Adipose tissue (tissue), 3 donors: ENCODE measurements around the gene ADD1. TPM values are rescaled to one million over a fixed set of nuclear protein-coding genes. Genes with fewer than 3 reads are reported as not detected.

Source experiments
- H3K27ac ChIP-seq: one replicate; pipeline ENCODE4 v1.5.1; 2013; ENCODE audit warnings: low read depth, low read length
- WGBS, 3 donors: extraction: QIAGEN DNeasy Blood & Tissue Kit; methylation state at CpG; one replicate each; pipeline ENCODE4 v1.1.7; 2013; 5-methylcytosine and 5-hydroxymethylcytosine counted together
- polyA plus RNA-seq, 3 donors: library from polyadenylated mRNA; stranded (reverse); fragments of 200-250 nt; gene quantifications; one replicate each; pipeline ENCODE4 v1.2.3, GENCODE V29; 2013
- donor health status: healthy with polysubstance abuse.
- donor health status: Bipolar disorder and iron deficiency.
- donor health status: healthy.

The ADD1 gene
- polyA plus RNA-seq, 3 donors: 66.5 to 270 (median 154) TPM

DNA sequence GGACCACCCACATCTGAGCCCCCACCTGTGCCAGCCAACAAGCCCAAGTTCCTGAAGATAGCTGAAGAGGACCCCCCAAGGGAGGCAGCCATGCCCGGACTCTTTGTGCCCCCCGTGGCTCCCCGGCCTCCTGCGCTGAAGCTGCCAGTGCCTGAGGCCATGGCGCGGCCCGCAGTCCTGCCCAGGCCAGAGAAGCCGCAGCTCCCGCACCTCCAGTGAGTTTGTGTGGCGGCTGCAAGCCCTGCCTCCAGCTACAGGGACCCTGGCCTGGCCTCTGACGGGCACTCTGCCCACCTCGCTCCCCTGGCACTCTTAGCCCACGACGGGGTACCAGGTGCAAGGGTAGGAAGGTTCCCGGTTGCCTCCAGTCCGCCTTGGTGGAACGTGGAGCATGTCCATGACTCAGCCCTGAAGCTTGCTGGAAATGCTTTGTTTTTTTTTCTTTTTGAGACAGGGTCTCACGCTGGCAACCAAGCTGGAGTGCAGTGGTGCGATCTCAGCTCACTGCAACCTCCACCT, 13.7 kb upstream of the ADD1 start:
- no peak overlapping the region for H3K27ac ChIP-seq
- 95 to 96% (median 96%) methylated on average over 19 of the region's 19 CpGs for WGBS, 3 donors

DNA sequence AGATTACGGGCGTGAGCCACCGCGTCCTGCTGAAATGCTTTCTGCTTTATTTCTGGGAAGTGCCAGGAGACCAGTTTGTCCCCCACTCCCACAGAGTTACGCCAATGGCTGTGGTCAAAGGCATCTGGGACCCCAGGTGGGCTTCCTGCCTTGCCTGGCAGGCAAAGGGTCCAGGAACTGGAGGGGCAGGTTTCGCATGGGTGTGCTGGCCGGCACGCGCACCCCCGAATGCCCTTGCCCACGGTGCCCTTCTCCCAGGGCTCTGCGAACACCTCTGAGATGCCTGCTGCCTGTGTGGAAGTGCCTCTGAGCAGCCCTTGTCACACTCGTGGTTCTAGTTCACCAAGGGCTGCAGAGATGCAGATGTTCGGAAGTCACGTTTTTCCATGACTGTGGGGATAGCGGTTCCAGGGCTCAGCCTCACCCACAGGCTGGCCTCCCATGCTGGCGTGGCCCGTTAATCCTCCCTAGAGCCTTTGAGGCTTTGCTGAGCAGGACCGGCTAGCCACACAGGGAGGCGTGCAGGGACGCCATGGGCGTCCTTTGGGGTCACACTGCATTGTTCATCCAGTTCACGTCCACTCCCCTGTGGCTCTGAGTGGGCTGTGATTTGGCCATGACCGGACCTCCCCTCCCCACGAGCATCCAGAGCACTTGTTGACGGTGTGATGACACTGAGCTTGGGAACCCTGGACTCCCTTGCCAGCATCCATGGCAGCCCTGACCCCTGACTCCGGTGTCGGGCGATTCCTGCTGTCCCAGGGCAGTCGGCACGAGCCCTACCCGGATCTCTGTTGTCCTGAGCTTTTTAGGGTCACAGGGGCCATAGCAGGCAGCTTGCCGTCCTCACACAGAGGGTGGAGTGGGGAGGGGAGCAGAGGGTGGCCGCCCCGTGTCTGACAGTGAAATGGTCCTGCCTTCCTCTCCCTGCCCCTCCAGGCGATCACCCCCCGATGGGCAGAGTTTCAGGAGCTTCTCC, 12.7 kb upstream of the ADD1 start:
- 90 to 94% (median 90%) methylated on average over 37 of the region's 37 CpGs for WGBS, 3 donors
- no peak overlapping the region for H3K27ac ChIP-seq

DNA sequence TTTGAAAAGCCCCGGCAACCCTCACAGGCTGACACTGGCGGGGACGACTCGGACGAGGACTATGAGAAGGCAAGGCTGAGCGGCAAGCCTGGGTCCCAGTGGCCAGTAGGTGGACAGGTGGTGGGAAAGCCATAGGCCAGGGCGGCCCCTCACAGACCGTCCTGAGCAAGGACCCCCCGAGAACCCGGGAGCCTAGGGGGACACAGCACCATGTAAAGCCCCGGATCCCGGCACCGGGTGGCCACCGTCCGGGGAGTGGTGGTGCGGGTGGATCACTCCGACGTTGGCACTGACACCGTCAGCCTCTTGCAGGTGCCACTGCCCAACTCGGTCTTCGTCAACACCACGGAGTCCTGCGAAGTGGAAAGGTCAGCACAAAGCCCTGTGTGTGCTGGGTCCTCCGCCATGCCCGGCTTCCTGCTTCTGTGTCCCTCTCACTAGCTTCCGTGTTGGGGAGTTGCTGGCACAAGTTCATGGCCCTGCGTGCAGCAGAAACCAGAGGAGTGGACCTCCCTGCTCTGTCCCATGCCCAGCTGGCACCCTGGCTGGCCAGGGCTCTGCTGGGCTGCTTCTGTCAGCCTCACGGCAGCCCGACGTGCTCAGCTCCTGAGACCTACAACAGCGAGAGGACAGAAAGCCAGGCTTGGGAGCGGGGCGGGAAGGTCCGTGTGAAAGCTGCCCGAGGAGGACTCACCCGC, 11.9 kb upstream of the ADD1 start:
- 90 to 94% (median 92%) methylated on average over 31 to 36 of the region's 36 CpGs for WGBS, 3 donors
- H3K27ac ChIP-seq: no peak overlapping the region

DNA sequence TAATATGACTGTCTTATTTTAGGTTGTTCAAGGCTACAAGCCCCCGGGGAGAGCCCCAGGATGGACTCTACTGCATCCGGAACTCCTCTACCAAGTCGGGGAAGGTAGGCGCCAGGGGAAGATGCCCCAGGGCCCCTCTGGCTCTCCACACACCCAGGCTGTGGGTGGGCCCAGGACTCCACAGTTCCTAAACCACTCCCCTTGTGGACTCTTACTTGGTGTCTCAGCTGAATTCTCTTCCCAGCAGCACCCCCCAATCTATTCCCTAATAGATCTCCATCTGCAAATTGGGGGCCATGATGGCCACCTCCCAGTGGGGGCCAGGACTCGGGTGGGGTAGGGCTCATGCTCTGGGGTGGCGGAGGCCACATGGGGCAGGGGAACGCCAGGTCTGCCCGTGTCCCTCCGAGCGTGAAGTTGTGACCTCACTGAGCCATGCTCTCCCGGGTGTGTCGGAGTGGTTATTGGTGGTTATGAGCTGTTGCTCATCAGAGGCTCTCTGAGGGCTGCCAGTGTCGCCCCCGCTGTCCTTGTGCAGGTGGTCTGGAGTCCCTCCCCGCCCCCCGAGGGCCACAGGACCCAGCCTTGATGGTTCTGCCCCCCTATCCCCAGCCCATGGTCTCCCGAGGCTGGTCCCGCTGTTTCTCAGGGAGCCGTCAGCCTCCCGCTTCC, 11.2 kb upstream of the ADD1 start:
- no peak overlapping the region for H3K27ac ChIP-seq
- 93 to 96% (median 95%) methylated on average over 20 of the region's 20 CpGs for WGBS, 3 donors

DNA sequence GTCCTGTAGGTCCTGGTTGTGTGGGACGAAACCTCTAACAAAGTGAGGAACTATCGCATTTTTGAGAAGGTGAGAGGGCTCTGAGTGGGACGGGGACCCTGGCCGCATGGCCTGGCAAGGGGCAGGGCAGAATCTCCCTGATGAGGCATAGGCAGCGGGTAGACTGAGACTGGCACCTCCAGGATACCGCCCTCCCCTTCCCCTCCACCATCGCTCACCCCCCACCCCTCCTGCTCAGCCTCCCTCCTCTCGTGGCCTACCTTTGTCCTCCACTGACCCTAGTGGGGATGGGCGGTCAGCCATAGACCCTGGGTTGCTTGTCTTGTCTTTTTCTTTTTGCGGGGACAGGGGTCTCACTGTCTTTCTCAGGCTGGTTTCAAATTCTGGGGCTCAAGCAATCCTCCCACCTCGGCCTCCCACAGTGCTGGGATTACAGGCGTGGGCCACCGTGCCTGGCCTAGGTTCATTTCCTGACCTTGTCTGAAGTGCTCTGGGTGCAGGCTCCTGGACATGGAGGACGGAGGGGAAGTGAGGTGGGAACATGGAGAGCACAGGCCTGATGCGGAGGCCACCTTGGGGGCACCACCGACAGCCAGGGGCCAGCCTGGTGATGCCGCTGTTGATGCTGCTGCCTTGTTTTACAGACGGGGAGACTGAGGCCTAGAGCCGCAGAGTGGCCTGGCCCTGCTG, 10.5 kb upstream of the ADD1 start:
- WGBS, 3 donors: 93 to 96% (median 94%) methylated on average over 19 of the region's 19 CpGs
- no peak overlapping the region for H3K27ac ChIP-seq

DNA sequence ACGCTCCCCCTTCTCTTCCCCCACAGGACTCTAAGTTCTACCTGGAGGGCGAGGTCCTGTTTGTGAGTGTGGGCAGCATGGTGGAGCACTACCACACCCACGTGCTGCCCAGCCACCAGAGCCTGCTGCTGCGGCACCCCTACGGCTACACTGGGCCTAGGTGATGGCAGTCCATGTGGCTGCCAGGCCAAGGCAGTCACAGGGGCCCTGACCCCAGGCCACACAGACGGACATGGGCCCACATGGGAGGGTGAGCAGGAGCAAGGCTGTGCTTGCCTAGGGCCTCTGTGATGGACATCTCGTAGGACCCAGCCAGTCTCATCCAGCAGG, 10.0 kb upstream of the ADD1 start:
- no peak overlapping the region for H3K27ac ChIP-seq
- WGBS, 3 donors: 95 to 96% (median 96%) methylated on average over 7 of the region's 7 CpGs

DNA sequence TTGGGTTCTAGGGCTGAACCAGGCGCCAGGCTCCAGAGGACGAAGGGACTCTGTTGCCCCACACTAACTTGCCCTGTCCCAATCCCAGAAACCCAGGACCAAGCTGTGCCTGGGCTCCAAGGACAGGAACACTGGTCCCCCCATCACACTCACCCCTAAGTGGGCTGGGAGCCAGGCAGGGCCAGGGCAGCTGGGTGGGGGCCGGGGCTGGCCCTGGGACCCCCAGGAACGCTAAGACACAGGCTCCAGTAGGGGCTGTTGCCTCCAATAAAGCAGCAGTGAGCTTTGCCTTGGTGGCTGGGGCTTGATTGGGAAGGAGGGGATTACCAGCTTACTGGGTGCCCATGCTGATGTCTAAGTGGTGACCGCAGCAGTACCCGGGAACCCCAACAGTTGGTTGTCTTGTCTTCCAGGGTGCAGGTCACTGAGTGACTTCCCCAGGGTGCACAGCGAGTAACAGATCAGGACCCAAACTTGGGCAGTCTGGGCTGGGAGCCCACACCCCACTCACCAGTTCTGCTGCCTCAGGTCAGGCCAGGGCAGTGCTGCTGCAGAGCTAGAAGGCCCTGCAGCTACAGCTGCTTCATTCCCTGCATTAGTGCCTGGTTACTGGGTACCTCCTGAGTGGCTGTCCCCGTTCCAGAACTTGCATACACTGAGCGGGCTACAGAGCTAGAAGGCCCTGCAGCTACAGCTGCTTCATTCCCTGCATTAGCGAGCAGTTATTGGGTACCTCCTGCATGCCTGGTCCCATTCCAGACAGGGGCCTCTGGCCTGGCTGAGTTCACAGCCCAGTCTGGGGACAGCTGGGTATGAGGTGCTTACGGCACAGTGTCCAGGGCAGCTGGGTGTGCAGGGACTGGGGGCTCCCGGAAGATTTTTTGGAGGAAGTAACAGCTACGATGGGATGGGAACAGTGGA, 9.4 kb upstream of the ADD1 start:
- WGBS, 3 donors: 76 to 89% (median 81%) methylated on average over 13 of the region's 13 CpGs
- no peak overlapping the region for H3K27ac ChIP-seq

DNA sequence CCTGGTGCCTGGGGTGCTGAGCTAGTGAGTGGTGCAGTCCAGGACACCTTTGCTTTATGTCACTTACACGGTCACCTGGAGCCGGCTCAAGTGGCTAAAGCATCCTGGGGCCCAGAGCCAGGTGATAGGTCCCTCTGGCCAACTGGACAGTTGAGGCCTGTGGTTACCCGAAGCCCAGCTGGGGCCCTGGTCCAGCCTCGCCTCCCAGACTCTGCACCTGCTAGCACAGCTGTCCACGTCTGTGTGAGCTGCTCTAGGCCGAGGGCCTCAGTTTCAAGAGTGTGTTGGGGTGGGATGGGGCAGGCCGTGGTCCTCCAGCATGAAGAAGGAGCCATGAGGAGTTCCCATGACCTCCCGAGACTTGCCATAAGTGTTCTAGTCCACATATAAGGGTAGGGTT, 7.7 kb upstream of the ADD1 start:
- H3K27ac ChIP-seq: no peak overlapping the region

DNA sequence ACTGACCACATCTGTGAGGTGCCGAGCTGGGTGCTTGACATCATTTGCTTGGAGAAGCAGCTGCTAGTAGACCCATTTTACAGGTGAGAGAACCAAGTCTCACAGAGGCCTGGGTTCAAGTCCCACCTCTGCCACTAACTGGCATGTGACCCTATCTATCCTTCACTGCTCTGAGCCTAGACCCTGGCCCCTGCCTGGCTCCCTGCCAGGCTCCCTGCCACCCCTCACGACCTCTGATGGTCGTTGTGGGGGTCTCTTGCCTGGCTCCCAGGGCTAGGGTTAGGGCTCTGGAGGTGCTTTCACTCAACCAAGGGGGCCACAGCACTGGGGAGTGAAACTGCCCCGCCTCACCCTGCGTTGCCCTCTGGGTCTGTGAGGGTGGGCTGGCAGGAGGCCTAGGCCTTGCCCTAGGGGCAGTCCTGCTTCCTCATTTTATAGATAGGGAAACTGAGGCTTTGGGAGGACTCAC, 7.2 kb upstream of the ADD1 start:
- no peak overlapping the region for H3K27ac ChIP-seq
- WGBS, 3 donors: 71 to 85% (median 82%) methylated on average over 5 of the region's 5 CpGs

More for the DNA sequence above, 7.7 kb upstream of the ADD1 start:
- WGBS, 3 donors: 93 to 96% (median 95%) methylated on average over 8 of the region's 8 CpGs

DNA sequence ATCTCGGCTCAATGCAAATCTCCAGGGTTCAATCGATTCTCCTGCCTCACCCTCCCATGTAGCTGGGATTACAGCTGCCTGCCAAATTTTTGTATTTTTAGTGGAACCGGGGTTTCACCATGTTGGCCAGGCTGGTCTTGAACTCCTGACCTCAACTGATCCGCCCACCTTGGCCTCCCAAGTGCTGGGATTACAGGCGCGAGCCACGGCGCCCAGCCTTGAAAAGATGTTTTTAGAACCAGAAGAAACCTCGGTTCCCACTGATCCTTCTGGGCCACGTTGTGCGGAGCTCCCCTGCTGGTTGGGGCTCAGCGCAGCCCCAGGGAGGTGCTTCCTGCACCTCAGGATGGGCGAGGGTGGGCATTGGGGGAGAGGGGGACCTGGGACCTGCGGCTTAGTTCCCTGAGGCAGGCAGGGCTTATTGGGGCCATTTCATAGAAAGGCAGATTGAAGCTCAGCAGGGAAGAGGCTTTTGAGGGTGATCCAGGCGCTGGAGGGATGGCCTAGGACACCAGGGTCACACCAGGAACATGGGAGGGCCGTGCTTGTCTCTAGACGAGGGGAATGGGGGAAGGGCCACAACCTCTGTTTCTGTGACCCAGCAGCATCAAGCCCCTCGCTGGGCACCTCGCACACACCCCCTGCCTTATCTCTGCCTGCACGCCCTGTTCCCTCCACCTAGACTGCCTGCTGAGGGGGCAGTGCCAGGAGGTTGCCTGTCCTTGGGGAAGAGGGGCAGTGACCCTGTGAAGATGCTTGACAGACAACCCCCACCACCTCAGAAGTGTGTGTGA, 6.3 kb upstream of the ADD1 start:
- no peak overlapping the region for H3K27ac ChIP-seq
- WGBS, 3 donors: 52 to 70% (median 55%) methylated on average over 19 to 20 of the region's 20 CpGs

DNA sequence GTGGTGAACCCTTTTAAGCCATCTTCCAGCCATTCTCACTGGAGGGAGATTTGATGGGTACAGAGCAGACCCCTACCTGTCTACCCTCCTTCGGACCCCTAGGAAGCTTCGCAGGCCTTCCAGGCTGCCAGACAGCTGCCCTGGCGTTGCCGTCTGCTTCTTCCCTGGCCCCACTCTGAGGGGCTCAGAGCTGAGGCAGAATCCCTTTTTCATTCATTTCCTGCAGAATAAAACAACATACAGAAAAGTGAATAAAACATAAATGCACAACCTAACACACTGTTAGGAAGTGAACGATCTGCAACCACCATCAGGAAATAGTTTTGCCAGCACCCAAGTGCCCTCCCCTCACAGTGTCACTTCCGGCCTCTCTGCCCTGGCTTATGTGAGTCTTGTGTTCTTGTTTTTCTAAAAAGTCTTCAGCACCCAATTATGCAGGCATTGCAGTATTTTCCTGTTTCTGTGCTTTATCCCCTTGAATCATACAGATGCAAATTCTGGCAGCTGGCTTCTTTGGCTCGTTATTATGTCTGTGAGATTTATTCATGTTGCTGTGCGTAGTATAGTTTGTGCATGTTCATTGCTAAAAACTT, 5.6 kb upstream of the ADD1 start:
- WGBS, 3 donors: 25 to 69% (median 28%) methylated on average over 8 of the region's 8 CpGs
- no peak overlapping the region for H3K27ac ChIP-seq

DNA sequence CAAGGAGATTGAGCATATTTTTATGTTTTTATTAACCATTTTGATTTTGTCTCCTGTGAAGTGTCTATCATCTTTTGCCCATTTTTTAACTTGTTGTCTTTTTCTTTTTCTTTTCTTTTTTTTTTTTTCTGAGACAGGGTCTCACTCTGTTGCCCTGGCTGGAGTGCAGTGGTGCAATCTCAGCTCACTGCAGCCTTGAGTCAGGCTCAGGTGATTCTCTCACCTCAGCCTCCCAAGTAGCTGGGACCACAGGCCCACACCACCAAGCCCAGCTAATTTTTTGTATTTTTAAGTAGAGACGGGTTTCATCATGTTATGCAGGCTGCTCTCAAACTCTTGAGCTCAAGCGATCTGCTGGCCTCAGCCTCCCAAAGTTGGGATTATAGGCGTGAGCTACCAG, 4.6 kb upstream of the ADD1 start:
- H3K27ac ChIP-seq: no peak overlapping the region
- WGBS, 3 donors: 96 to 98% (median 96%) methylated on average over 3 of the region's 3 CpGs

DNA sequence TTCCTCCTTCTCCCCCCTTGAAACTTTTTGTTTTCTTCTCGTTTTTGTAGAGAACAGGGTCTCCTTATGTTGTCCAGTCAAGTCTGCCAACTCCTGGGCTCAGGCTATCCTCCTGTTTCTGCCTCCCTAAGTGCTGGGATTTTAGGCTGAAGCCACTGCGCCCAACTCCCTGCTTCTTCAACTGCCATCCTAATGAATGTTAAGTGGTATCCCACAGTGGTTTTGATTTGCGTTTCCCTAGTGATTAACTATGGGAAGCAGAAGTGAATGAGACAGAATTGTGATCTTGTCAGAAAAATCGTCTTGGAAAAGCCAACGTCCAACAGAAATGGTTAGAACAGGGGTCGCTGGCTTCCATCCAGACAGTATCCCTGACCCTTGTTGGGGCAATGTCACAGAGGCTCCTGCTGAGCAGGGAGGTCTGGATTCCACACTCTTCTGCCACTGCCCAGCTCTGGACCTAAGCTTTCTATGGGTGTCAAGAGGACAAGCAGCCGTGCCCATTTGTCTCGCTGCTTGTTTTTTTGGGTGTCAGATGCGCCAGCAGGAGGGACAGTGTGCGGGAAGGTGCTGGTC, 869 bp upstream of the ADD1 start:
- WGBS, 3 donors: 14 to 16% (median 16%) methylated on average over 10 of the region's 10 CpGs
- H3K27ac ChIP-seq: no peak overlapping the region

DNA sequence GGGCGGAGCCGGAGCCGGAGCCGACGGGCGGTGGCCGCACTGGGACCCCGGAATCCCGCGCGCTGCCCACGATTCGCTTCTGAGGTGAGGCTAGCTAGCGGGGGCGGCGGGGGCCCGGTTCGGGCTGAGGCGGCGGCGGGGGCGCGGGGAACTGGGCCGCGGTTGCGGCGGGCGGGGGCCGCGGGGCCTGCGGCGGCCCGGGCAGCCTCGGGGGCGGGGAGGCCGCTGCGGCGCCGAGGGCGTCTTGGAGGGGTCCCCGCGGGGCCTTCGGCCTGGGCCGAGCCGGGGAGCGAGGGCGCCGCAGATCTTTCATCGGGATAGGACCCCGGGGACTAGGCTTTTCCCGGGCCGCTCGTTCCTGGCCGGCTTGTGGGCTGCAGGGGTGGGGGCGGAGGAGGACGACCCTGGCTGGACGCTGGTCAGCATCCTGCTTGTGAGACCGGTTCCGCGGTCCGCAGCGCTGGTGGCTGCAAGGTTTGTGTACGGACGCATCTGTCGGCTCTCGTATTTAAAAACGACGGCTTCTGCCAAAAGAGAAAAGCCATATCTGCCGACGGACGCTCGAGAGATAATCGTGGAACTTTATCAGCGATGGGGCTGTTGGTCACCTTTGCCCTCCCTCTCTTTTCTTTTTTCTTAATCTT, 419 bp downstream of the ADD1 start:
- no peak overlapping the region for H3K27ac ChIP-seq
- 0 to 1% (median 1%) methylated on average over 54 to 73 of the region's 74 CpGs for WGBS, 3 donors

DNA sequence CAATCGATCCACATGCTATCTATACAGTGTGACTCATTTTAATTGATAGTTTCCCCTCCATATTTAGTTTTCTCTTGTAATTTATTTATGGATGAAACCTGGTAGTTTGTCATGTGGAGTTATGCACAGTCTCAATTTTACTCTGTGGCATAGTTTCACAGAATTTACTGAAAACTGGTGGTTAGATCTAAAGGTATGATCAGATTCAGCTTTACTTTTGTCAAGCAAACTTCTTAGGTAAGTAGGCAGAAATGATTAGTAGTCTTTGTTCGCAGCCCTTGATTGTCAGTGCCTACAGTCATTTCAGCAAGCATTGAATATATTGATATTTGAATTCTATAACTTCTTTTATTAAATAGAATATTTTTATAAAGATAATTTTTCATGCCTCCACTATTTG, 2.5 kb downstream of the ADD1 start:
- 43 to 86% (median 79%) methylated on average over 2 of the region's 2 CpGs for WGBS, 3 donors
- no peak overlapping the region for H3K27ac ChIP-seq
